ENCODE data around the gene MAP2K3.
"Not testable (repeated sequence)": the region's sequence is repeated elsewhere in the genome, so short reads cannot be mapped to it uniquely, and the experiment has no call there.

Gene MAP2K3

DNA sequence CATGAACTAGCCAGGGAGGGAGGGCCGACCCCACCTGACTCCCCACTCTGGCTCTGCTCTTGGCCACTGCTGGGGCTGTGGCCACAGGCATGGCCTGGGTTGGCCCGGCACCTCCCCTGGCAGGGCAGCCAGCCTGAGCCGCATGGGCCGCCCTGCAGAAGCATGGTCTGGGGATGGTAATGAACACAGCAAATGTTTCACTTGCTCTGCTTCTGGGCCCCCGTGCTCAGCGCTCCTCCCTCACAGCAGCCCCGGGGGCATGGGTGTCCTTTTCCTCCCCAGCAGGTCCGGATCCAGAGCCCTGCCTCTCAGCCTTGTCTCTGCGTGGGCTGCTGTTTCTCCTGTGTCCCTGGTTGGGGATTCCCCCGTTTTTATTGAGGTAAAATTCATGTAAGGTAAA, 60.7 kb downstream of the MAP2K3 start:
- H3K4me3 ChIP-seq (ENCODE audit: low read length), result no peak overlapping the region
- TF ChIP-seq, protein P1, sequence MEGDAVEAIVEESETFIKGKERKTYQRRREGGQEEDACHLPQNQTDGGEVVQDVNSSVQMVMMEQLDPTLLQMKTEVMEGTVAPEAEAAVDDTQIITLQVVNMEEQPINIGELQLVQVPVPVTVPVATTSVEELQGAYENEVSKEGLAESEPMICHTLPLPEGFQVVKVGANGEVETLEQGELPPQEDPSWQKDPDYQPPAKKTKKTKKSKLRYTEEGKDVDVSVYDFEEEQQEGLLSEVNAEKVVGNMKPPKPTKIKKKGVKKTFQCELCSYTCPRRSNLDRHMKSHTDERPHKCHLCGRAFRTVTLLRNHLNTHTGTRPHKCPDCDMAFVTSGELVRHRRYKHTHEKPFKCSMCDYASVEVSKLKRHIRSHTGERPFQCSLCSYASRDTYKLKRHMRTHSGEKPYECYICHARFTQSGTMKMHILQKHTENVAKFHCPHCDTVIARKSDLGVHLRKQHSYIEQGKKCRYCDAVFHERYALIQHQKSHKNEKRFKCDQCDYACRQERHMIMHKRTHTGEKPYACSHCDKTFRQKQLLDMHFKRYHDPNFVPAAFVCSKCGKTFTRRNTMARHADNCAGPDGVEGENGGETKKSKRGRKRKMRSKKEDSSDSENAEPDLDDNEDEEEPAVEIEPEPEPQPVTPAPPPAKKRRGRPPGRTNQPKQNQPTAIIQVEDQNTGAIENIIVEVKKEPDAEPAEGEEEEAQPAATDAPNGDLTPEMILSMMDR (conservative IDR thresholded peaks at IDR 0.05; ENCODE audit: low read length), result no peak
- no peak for DNase-seq (ENCODE audit: low read depth)

DNA sequence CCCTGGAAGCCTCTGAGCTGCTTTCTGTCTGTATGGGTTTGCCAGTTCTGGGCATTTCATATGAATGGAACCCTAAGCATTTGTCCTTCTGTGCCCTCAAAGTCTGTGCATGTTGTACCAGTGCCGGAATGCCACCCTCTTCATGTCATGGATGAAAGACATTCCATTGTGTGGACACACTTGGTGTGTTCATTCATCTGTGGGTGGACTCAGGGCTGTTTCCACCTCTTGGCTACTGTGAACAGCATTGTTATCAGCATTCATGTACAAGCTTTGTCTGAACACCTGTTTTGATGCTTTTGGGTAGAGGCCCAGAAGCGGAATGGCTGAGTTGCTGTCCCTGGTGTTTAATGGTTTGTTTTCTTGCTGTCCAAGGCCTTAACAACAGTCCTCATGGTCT, 61.6 kb downstream of the MAP2K3 start:
- H3K4me3 ChIP-seq (ENCODE audit: low read length); DNase-seq (ENCODE audit: low read depth): not testable (repeated sequence)

DNA sequence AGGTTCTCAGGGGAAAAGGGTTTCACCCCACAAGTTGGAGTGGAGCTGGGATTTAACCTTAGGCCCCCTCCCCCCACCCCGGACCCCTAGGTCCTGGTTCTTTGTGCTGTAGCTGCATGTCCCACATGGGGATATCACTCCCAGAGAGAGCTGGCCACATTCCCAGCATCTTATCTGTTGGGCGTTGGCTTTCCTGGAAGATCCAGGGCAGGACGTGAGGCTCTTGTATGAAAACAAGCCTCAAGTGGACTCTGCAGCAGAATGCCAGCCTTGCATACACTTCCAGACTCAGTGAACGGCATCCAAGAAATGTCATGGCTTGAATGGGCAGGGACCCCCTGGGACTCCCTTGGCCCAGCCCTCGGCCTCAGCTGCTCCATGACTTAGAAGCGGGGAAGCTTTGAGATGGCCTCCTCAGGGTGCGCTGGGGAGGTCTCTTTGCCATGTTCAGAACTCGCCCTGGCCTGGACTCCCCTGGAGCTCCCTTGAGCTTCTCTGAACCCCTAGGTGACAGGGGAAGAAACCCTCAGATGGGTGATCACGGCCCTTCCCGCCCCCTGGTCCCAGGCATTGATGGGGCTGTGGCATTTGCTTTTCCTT, 62.2 kb downstream of the MAP2K3 start:
- H3K4me3 ChIP-seq (ENCODE audit: low read length); DNase-seq (ENCODE audit: low read depth): not testable (repeated sequence)

DNA sequence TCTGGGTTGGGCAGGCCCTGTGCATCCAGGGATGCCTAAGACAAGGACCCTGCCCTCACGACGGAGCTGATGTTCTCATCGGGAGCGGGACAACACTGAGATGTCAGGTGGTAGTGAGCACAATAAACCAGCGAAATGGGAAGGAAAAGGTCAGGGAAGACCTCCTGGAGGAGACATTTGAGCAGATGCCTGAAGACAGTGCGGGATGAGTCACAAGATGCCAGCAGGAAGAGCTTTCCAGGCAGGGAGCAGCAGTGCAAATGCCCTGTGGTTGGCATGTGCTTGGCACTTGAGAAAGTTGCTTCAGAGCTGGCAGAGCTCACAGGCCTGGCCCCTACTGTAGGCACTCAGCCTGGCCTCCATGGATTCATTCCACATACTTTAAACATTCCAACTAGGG, 63.1 kb downstream of the MAP2K3 start:
- not testable (repeated sequence) for H3K4me3 ChIP-seq (ENCODE audit: low read length); DNase-seq (ENCODE audit: low read depth)

DNA sequence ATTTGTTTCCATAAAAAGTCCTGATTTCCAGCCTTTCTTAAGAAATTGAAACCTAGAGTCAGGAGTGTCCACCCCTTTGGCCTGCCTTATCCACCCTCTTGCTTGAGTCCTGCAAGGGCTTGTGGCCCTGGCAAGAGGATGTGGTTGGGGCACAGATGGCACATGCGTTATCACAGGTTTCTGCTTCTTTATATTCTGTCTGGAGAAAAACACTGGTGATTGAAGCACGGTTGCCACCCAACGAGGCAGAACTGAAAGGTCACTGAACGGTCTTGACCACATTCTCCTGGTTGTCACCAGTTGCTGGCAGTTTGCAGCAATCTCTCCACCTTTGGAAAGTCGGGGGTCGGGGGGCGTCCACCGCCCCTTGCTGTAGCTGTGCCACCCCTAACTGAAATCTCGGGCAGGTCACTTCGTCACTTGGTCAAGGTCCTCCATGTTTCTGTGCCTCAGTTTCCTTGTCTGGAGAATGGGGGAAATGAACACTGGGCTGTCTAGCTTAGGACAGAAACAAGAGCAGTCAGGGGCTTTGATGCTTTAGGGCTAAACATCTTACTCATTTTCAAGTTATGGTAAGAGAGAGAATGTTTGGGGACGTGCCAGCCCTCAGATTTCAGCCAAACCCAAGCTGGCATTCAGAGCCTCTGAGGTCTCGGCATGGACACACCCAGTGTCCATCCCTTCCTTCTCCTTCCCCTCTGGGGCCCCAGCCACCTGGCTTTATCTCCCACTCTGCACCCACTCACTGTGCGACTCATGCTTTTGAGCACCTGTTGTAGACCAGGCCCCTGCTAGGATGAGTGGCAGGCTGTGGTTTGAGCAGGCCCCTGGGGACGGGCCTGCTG, 63.8 kb downstream of the MAP2K3 start:
- peak; percentile 17 for DNase-seq (ENCODE audit: low read depth)
- not testable (repeated sequence) for H3K4me3 ChIP-seq (ENCODE audit: low read length)

DNA sequence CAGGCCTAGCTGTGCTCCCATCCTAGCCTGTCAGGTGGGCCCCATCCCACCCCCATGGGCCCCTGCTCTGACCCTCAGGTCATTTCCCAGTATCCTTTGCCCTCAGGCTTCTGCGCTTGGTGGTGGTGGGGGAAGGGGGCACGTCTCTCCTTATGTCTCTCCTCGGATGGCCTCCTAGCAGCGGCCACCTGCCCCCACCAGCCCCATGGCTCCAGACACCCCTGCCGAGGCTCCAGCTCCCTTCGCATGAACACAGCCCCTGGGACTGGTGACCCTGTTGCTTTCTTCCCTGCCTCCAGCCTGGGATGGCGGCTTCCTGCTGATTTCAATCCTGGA, 64.4 kb downstream of the MAP2K3 start:
- not testable (repeated sequence) for H3K4me3 ChIP-seq (ENCODE audit: low read length); DNase-seq (ENCODE audit: low read depth)

DNA sequence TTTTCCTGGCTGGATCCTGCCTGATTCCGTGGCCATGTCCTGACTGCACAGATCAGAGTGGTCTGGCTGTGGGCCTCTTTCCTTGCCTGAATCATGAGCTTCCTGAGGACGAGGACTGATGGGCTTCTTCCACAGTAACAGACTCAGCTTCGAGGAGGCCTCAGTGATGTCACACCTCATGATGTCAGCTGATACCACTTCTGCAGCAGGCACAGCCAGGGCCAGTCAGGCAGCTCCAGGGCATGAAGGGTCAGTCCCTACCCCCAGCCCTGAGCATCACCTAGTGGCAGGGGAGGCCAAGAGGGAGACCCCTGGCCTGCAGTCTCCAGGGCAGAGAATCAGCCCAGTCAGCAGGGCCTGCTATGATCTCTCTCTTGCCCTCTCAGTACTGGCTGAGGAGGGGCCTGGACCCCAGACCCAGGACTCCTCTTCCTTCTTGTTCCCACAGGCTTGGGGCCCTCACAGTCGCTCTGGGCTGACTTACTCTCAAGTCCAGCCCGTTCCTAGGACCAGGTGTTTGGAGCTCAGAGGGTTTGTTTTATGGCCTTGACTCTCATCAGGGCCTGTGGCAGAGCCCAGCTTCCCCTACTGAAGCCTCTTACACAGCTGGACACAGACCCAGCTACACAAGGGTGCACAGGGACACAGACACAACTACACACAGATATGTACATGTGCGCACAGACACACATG, 65.0 kb downstream of the MAP2K3 start:
- not testable (repeated sequence) for H3K4me3 ChIP-seq (ENCODE audit: low read length); DNase-seq (ENCODE audit: low read depth)

DNA sequence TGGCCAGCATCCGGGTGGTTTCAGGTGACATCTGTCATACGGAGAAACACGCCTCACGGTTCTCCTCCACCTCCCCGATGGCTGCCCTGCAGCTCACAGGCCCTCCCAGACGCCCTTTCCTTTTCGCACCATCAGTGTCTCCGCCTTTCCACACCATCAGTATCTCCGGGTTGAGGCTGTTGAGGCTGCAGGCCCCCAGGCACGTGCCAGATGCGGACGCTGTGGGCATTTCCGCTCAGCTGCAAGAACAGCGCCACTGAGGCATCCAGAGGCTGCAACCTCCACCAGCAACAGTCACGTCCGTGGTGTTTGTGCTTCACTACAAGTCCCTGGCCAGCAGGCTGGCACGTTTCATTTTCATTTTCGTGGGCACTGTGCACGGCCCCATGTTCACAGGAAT, 66.0 kb downstream of the MAP2K3 start:
- DNase-seq (ENCODE audit: low read depth); H3K4me3 ChIP-seq (ENCODE audit: low read length): not testable (repeated sequence)

DNA sequence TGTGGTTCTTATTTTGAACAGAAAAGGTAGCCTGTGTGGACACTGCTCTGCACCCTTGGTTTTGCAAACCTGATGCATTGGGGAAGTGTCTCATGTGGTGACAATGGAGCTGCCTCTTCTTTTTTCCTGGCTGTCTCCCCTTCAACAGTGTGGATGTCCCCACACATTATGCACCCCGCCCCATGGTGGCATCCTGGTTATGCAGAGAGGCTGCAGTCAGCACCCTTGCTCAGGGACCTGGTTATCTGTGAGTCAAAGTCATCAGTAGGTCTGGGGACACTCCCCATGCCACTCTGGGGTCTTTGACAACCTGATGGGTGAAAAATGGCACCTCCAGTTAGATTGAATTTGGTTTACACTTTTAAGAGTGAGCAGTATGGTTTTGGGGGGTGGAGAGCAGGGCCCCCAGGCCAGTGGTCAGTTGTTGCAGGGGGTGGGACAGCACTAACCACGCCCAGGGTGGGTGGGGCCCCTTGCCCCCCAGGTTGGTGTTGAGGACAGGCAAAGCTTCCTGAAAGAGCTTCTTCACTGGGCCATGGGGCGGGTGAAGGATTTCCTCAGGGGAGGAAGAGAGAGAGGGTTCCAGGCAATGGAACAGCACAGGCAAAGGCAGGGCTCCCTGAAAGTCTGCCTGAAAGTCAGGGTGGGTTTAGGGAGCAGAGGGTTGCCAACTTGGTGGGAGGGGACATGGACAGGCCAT, 67.0 kb downstream of the MAP2K3 start:
- TF ChIP-seq, protein P1 (conservative IDR thresholded peaks at IDR 0.05; ENCODE audit: low read length), result no peak
- DNase-seq (ENCODE audit: low read depth), result no peak
- H3K4me3 ChIP-seq (ENCODE audit: low read length), result no peak overlapping the region

DNA sequence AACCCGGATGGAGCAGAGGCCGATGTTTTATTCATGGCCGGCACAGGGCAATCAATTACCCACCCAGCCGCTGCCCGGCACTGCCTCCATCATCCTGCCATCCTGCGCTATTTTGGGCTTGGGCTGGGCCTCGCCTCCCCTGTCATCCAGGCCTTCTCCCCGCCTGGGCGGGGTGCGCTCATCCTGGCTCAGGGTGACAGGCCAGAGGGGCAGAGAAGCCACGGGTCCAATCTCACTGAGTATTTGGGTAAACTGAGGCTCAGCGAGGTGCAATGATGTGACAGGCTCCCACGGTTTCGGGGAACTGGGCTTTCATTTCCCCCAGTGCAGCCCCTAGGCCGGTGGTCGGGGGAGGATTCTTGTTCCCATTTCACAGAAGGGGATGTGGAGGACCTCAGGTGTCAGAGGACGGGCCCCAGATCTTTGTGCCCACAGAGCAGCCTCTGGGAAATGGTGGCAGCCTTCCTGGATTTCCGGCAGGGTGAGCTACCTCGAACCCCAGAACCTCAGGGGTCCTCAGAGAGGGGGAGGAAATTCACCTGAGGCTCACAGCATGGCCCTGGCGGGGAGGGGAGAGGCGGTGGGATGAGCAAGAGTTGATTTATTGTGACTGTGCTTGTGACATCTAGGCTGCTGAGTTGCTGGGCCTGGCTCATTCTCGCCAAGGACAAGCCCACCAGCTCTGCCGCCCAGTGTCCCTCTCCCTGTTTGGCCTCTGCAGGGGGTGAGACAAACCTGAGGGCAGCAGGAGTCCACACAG, 67.9 kb downstream of the MAP2K3 start:
- DNase-seq (ENCODE audit: low read depth), result no peak
- H3K4me3 ChIP-seq (ENCODE audit: low read length), result no peak overlapping the region
- TF ChIP-seq, protein P1 (conservative IDR thresholded peaks at IDR 0.05; ENCODE audit: low read length), result no peak
